ENCODE data around the gene PDE11A. TPM values are rescaled to one million over a fixed set of nuclear protein-coding genes. Genes with fewer than 3 reads are reported as not detected.

The PDE11A gene
- total and polyA plus RNA-seq, 2 donors from 2014 or later, result 0.58 to 0.82 TPM

- TF ChIP-seq CTCF (IDR thresholded peaks at IDR 0.05; ENCODE audit: borderline replicate concordance, extremely low read depth, insufficient read depth), result no peak
- Histone ChIP-seq H3K9ac (ENCODE audit: low read length in 3 of 3) (no peak overlapping the region), H3K27ac (ENCODE audit: low read depth in 2 of 2, low read length in 2 of 2) (no peak overlapping the region), H3K4me3 (ENCODE audit: low read length in 3 of 3) (no peak overlapping the region), H3K36me3 (ENCODE audit: control insufficient read depth in 2 of 3, insufficient read depth in 3 of 3, low read length in 3 of 3) (no peaks in the 10 kb centered on the region), H3K27me3 (ENCODE audit: control insufficient read depth, insufficient read depth, low read length) (no peaks in the 10 kb centered on the region), H3K4me1 (ENCODE audit: control insufficient read depth in 2 of 3, insufficient read depth in 2 of 3, low read depth in 1 of 3, low read length in 3 of 3) (no peaks in the 10 kb centered on the region), H3K9me3 (ENCODE audit: control insufficient read depth in 2 of 3, insufficient read depth in 1 of 3, low read length in 3 of 3) (no peaks in the 10 kb centered on the region)
- intact Hi-C loops (cut with DNase I), result no loop called here
- DNase-seq (no peak), FAIRE-seq (no peak)
These were observed 461.8 kb downstream of the PDE11A start for GRCh38 chr2:177610813-177611212.

GRCh38 chr2:177606636-177607035, 465.9 kb downstream of the PDE11A start:
- no peak for FAIRE-seq
- peak in 2 of 5 donors; percentile 48 to 75 for DNase-seq
- no peaks in the 10 kb centered on the region for H3K27me3 ChIP-seq (ENCODE audit: control insufficient read depth, insufficient read depth, low read length)
- intact Hi-C loops (cut with DNase I), result no loop called here
- H3K4me1 ChIP-seq (ENCODE audit: control insufficient read depth in 2 of 3, insufficient read depth in 2 of 3, low read depth in 1 of 3, low read length in 3 of 3), result peaks cover 0 to 9% (median 0%) of the 10 kb centered on the region in 3 donors
- no peaks in the 10 kb centered on the region for H3K9me3 ChIP-seq (ENCODE audit: control insufficient read depth in 2 of 3, insufficient read depth in 1 of 3, low read length in 3 of 3)
- H3K27ac ChIP-seq (ENCODE audit: low read depth in 2 of 2, low read length in 2 of 2), result no peak overlapping the region
- TF ChIP-seq CTCF (IDR thresholded peaks at IDR 0.05; ENCODE audit: borderline replicate concordance, extremely low read depth, insufficient read depth), result no peak
- H3K36me3 ChIP-seq (ENCODE audit: control insufficient read depth in 2 of 3, insufficient read depth in 3 of 3, low read length in 3 of 3), result no peaks in the 10 kb centered on the region
- H3K4me3 ChIP-seq (ENCODE audit: low read length in 3 of 3), result no peak overlapping the region
- no peak overlapping the region for H3K9ac ChIP-seq (ENCODE audit: low read length in 3 of 3)

GRCh38 chr2:177604271-177605065, 468.1 kb downstream of the PDE11A start:
- Histone ChIP-seq H3K27me3 (ENCODE audit: control insufficient read depth, insufficient read depth, low read length) (no peaks in the 10 kb centered on the region), H3K27ac (ENCODE audit: low read depth in 2 of 2, low read length in 2 of 2) (no peak overlapping the region), H3K4me3 (ENCODE audit: low read length in 3 of 3) (peak overlapping the region in 1 of 3 donors; percentile 41), H3K4me1 (ENCODE audit: control insufficient read depth in 2 of 3, insufficient read depth in 2 of 3, low read depth in 1 of 3, low read length in 3 of 3) (peaks cover 0 to 9% (median 0%) of the 10 kb centered on the region in 3 donors), H3K36me3 (ENCODE audit: control insufficient read depth in 2 of 3, insufficient read depth in 3 of 3, low read length in 3 of 3) (no peaks in the 10 kb centered on the region), H3K9me3 (ENCODE audit: control insufficient read depth in 2 of 3, insufficient read depth in 1 of 3, low read length in 3 of 3) (no peaks in the 10 kb centered on the region), H3K9ac (ENCODE audit: low read length in 3 of 3) (peak overlapping the region in 1 of 3 donors; percentile 10)
- intact Hi-C loops (cut with DNase I), result no loop called here
- FAIRE-seq, result peak; percentile 6
- TF ChIP-seq CTCF (IDR thresholded peaks at IDR 0.05; ENCODE audit: borderline replicate concordance, extremely low read depth, insufficient read depth), result peak; percentile 48
- peak in 3 of 5 donors; percentile 35 to 92 (median 74) for DNase-seq

All from kidney (tissue), 14 donors.